HG03135 (cell line): ENCODE data around the gene ADI1.
A peak's percentile ranks its signal among the peaks of the same experiment; 100 is the strongest.
"Not testable (repeated sequence)": the region's sequence is repeated elsewhere in the genome, so short reads cannot be mapped to it uniquely, and the experiment has no call there.

Experiments
- ATAC-seq: cut with Tn5 transposase; IDR thresholded peaks from one replicate; pipeline ENCODE4 v1.9.1; 2021; ENCODE audit warnings: mild to moderate bottlenecking, moderate library complexity; ENCODE audit not compliant: unreplicated experiment

Gene ADI1

GRCh38 chr2:3464401-3465005, 54.8 kb downstream of the ADI1 start:
- no peak for ATAC-seq

- no peak for ATAC-seq
These were observed 55.4 kb downstream of the ADI1 start for GRCh38 chr2:3463944-3464343.

GRCh38 chr2:3463186-3463835, 56.0 kb downstream of the ADI1 start:
- no peak for ATAC-seq

- no peak for ATAC-seq
These were observed 56.7 kb downstream of the ADI1 start for GRCh38 chr2:3462493-3463104.

- peak; percentile 69 for ATAC-seq
These were observed 57.4 kb downstream of the ADI1 start for GRCh38 chr2:3461801-3462492.

- peak; percentile 1 for ATAC-seq
These were observed 58.2 kb downstream of the ADI1 start for GRCh38 chr2:3460831-3461800.

- ATAC-seq = no peak
These were observed 59.2 kb downstream of the ADI1 start for GRCh38 chr2:3460156-3460555.

GRCh38 chr2:3459185-3460015, 59.9 kb downstream of the ADI1 start:
- no peak for ATAC-seq

- ATAC-seq = no peak
These were observed 60.7 kb downstream of the ADI1 start for GRCh38 chr2:3458396-3459184.

- no peak for ATAC-seq
These were observed 61.6 kb downstream of the ADI1 start for GRCh38 chr2:3457524-3458395.

- no peak for ATAC-seq
These were observed 63.2 kb downstream of the ADI1 start for GRCh38 chr2:3456125-3456524.

GRCh38 chr2:3454802-3455201, 64.5 kb downstream of the ADI1 start:
- ATAC-seq = no peak

- ATAC-seq = not testable (repeated sequence)
These were observed 65.3 kb downstream of the ADI1 start for GRCh38 chr2:3454005-3454404.

- ATAC-seq = no peak
These were observed 65.9 kb downstream of the ADI1 start for GRCh38 chr2:3453190-3453999.

- no peak for ATAC-seq
These were observed 67.2 kb downstream of the ADI1 start for GRCh38 chr2:3451926-3452671.

GRCh38 chr2:3451169-3451568, 68.2 kb downstream of the ADI1 start:
- no peak for ATAC-seq
